ENCODE data around the gene CALN1. TPM values are rescaled to one million over a fixed set of nuclear protein-coding genes. Genes with fewer than 3 reads are reported as not detected.

The CALN1 gene
- total and polyA plus RNA-seq, 2 of the 8 experiments (the other 6 are each of a cell fraction or from before 2014, with no cell fraction given) = 6.4 to 15.2 TPM

- TF ChIP-seq BACH1 (IDR thresholded peaks at IDR 0.05; ENCODE audit: low read length) = no peak
- no peak for TF ChIP-seq FOSL1 (IDR thresholded peaks at IDR 0.05; ENCODE audit: insufficient read depth, low read depth, low read length)
- no peak for TF ChIP-seq POLR2AphosphoS5 (IDR thresholded peaks at IDR 0.05; ENCODE audit: low read depth, low read length)
- TF ChIP-seq RXRA (IDR thresholded peaks at IDR 0.05; ENCODE audit: insufficient read depth, low read depth, low read length) = no peak
- TF ChIP-seq BCL11A (IDR thresholded peaks at IDR 0.05; ENCODE audit: low read depth in 2 of 2, low read length in 2 of 2) = no peak
Observed at GRCh38 chr7:72112992-72113391, 299.1 kb downstream of the CALN1 start (continued).

Data from H1 (cell line).